Esophagus squamous epithelium (tissue), 5 donors: ENCODE measurements around the gene TMEM26. TPM values are rescaled to one million over a fixed set of nuclear protein-coding genes. Genes with fewer than 3 reads are reported as not detected.

ENCODE experiments used
- DNase-seq: peaks from one replicate; lab custom pipeline; 2025; lab: John Stamatoyannopoulos, UW
- H3K27ac ChIP-seq, 4 donors: fragments of 200-600 bp; sonication (generic); one replicate each; pipeline ENCODE4 v1.5.1; 2016 to 2019; ENCODE audit warnings: mild to moderate bottlenecking in 1 of 4
- H3K27me3 ChIP-seq, 4 donors: fragments of 200-600 bp; sonication (generic); 1 replicate in 3 of 4; 2 replicates in 1 of 4; pipeline versions ENCODE4 v1.5.1 to v1.6.0; 2017 to 2021; ENCODE audit warnings: antibody characterized with exemption in 1 of 4
- H3K36me3 ChIP-seq, 3 donors: fragments of 200-600 bp; sonication (generic); one replicate each; pipeline ENCODE4 v1.5.1; 2016 to 2019
- H3K4me1 ChIP-seq, 3 donors: fragments of 200-600 bp; sonication (generic); one replicate each; pipeline ENCODE4 v1.5.1; 2017 to 2019
- H3K4me3 ChIP-seq, 4 donors: fragments of 200-600 bp; sonication (generic); 1 replicate in 3 of 4; 2 replicates in 1 of 4; pipeline ENCODE4 v1.5.1; 2016 to 2019; ENCODE audit warnings: mild to moderate bottlenecking in 2 of 4, moderate library complexity in 1 of 4
- H3K9me3 ChIP-seq, 3 donors: fragments of 200-600 bp; sonication (generic); one replicate each; pipeline ENCODE4 v1.5.1; 2016 to 2019
- POLR2A ChIP-seq, 4 donors: fragments of 450-650 bp; IDR thresholded peaks; one replicate each; pipeline ENCODE4 v1.6.1; 2017; ENCODE audit warnings: antibody characterized with exemption in 4 of 4, mild to moderate bottlenecking in 4 of 4, moderate library complexity in 3 of 4
- WGBS, 2 donors: methylation state at CpG; one replicate each; pipeline ENCODE4 v1.1.5; 2018; 5-methylcytosine and 5-hydroxymethylcytosine counted together
- intact Hi-C: fragments of 100-400 bp; cut with DNase I; formaldehyde crosslinking; loops from one replicate; pipeline ENCODE4 v1.15.0; 2022
- total RNA-seq, 4 donors: library from RNA; depleted of rRNA; stranded (reverse); fragments of >200 nt; gene quantifications; one replicate each; pipeline ENCODE4 v1.1.0, GENCODE V29; 2016
- TF ChIP-seq, protein P1 (sequence below), 6 experiments: fragments of 450-650 bp in 4 of 6; fragments of 200-600 bp in 2 of 6; sonication (generic) in 2 of 6; IDR thresholded peaks; one replicate each; pipeline ENCODE4 v1.5.1; 2016 to 2019; ENCODE audit warnings: antibody characterized with exemption in 6 of 6, mild to moderate bottlenecking in 4 of 6, moderate library complexity in 4 of 6
- donor health status: DM: yes; HTN: yes; CAD: no.

Gene TMEM26
- total RNA-seq, 4 donors from 2014 or later: 0.09 to 0.38 (median 0.09) TPM; not detected in 1

DNA sequence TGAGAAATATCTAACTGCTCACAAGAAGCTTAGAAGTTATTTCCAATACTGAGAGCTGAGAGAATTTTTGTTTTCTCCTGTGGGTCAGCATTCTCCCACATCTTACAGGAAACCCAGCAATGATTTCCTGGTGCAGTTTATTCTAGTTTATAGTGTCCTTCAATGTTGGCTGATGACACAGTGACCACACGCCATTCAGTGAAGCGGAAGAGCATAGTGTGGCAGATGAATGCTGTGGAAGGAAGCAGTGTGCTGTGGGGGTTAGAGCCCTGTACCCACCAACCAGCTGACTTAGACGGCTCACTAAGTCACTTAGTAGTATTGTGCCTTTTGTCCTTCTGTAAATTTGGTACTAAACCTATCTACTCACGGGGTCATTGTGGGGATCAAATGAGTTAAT, 1.4 kb upstream of the TMEM26 start:
- H3K4me1 ChIP-seq: peaks cover 0 to 18% (median 7%) of the 10 kb centered on the region in 3 donors
- H3K27ac ChIP-seq: no peak overlapping the region
- no peaks in the 10 kb centered on the region for H3K9me3 ChIP-seq
- no peak for TF ChIP-seq POLR2A (IDR thresholded peaks at IDR 0.05)
- TF ChIP-seq, protein P1, sequence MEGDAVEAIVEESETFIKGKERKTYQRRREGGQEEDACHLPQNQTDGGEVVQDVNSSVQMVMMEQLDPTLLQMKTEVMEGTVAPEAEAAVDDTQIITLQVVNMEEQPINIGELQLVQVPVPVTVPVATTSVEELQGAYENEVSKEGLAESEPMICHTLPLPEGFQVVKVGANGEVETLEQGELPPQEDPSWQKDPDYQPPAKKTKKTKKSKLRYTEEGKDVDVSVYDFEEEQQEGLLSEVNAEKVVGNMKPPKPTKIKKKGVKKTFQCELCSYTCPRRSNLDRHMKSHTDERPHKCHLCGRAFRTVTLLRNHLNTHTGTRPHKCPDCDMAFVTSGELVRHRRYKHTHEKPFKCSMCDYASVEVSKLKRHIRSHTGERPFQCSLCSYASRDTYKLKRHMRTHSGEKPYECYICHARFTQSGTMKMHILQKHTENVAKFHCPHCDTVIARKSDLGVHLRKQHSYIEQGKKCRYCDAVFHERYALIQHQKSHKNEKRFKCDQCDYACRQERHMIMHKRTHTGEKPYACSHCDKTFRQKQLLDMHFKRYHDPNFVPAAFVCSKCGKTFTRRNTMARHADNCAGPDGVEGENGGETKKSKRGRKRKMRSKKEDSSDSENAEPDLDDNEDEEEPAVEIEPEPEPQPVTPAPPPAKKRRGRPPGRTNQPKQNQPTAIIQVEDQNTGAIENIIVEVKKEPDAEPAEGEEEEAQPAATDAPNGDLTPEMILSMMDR (IDR thresholded peaks at IDR 0.05): no peak
- DNase-seq: no peak
- WGBS, 2 donors: 81 to 84% methylated on average over 4 of the region's 4 CpGs
- no peak overlapping the region for H3K4me3 ChIP-seq
- peaks cover 0 to 29% (median 0%) of the 10 kb centered on the region in 4 donors for H3K27me3 ChIP-seq
- intact Hi-C loops: no loop called here
- no peaks in the 10 kb centered on the region for H3K36me3 ChIP-seq

DNA sequence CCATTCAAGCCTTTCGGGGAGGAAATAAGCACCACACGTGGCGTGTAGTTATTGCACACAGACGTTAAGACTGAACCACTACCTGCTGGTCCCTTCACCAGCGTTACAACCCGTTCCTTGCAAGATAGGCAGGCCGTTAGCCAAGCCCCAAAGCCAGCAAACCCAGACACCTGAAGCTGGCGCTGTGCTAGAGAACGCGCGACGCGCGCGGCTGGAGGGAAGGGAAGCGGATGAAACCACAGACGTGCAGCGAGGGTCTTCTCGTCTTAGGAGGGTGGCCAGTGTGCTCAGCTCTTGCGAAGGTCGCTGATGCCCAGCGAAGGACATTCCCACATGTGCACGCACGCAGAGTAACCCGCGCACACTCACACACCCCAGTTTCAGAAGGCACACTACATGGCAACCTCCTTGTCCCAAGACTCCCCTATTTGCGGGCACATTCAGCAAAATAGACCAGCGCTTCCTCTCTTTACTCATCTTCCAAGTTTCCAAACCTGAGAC, 980 bp downstream of the TMEM26 start:
- peaks cover 0 to 29% (median 0%) of the 10 kb centered on the region in 4 donors for H3K27me3 ChIP-seq
- TF ChIP-seq, protein P1 (IDR thresholded peaks at IDR 0.05): no peak
- no peak for TF ChIP-seq POLR2A (IDR thresholded peaks at IDR 0.05)
- intact Hi-C loops: no loop called here
- H3K36me3 ChIP-seq: no peaks in the 10 kb centered on the region
- no peak for DNase-seq
- H3K4me1 ChIP-seq: peaks cover 0 to 18% (median 7%) of the 10 kb centered on the region in 3 donors
- peak overlapping the region; percentile 19 to 71 (median 40) for H3K4me3 ChIP-seq
- peak overlapping the region in 1 of 4 donors; percentile 49 for H3K27ac ChIP-seq
- no peaks in the 10 kb centered on the region for H3K9me3 ChIP-seq
- WGBS, 2 donors: 18 to 19% methylated on average over 12 to 28 of the region's 28 CpGs

DNA sequence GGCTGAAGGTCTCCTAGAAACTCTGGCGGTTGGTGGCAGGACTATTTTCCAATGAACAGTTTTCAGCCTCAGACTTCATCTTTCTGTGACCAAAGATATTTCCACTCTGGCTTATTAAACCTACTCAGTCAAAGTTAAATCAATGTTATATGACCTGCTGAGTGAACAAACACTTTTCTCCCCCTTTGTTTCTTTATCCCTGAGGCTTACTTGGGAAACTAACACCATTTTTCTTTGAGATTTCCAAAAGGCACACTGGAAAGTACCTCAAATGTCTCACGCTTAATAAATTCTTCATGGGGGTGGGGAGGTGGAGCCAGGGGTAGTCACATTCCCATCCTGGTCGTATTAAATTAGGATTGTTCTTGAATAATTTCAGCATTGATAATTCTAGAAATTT, 1.8 kb downstream of the TMEM26 start:
- Histone ChIP-seq H3K27ac (no peak overlapping the region), H3K4me3 (no peak overlapping the region), H3K36me3 (no peaks in the 10 kb centered on the region), H3K4me1 (peaks cover 0 to 18% (median 7%) of the 10 kb centered on the region in 3 donors), H3K9me3 (no peaks in the 10 kb centered on the region), H3K27me3 (peaks cover 0 to 29% (median 0%) of the 10 kb centered on the region in 4 donors)
- intact Hi-C loops: no loop called here
- DNase-seq: no peak
- TF ChIP-seq, protein P1 (IDR thresholded peaks at IDR 0.05): no peak
- TF ChIP-seq POLR2A (IDR thresholded peaks at IDR 0.05): no peak
- WGBS, 2 donors: 61 to 65% methylated on average over 3 of the region's 3 CpGs

DNA sequence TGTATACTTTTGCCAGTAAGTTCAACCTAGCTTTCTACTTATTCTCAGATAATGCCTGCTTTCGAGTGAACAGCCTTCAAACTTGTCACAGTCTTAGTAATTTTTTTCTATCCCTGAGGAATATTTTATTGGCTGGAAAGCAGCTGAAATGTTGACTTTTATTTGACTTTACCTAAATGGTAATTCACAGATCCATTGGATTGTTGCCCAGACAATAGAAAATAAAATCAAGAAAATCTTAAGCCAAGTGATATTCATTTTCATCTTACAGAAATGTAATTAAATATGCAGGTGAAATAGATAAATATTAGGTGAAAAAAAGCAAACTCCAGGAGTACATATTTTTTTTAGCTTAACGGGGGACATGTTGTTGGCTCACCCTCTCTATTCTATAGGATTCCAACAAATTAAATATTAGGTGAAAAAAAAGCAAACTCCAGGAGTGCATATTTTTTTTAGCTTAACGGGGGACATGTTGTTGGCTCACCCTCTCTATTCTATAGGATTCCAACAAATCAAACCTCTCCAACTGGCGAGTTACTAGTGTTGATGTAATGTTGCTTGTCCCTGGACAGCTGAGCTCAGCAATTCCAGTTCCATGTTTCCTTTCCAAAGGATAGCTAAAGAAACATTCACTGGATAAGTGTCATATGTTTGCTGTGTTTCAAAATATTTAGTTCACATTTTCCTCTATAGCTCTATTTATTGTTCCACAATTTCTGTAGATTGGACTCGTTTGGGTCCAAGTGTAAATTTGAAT, 4.2 kb downstream of the TMEM26 start:
- WGBS, 2 donors: 58 to 67% methylated on average over 5 of the region's 5 CpGs

More for the DNA sequence above, 4.2 kb downstream of the TMEM26 start:
- no peak for TF ChIP-seq POLR2A (IDR thresholded peaks at IDR 0.05)
- TF ChIP-seq, protein P1 (IDR thresholded peaks at IDR 0.05): no peak
- DNase-seq: no peak
- Histone ChIP-seq H3K36me3 (no peaks in the 10 kb centered on the region), H3K4me1 (peaks cover 0 to 18% (median 7%) of the 10 kb centered on the region in 3 donors), H3K4me3 (no peak overlapping the region), H3K9me3 (no peaks in the 10 kb centered on the region), H3K27me3 (peaks cover 0 to 23% (median 0%) of the 10 kb centered on the region in 4 donors), H3K27ac (no peak overlapping the region)
- intact Hi-C loops: no loop called here
